Glutamatergic neuron (in vitro differentiated cells): ENCODE measurements around the gene TMIGD1. TPM values are rescaled to one million over a fixed set of nuclear protein-coding genes. Genes with fewer than 3 reads are reported as not detected.

Experiments
- DNase-seq: peaks from one replicate; pipeline ENCODE4 v3.0.0; 2022
- H3K27ac Mint-ChIP-seq: one replicate; pipeline ENCODE4 v1.8.0; 2020; ENCODE audit warnings: mild to moderate bottlenecking, mixed read lengths, inconsistent platforms; ENCODE audit not compliant: unreplicated experiment
- H3K27me3 Mint-ChIP-seq: one replicate; pipeline ENCODE4 v1.8.0; 2020; ENCODE audit warnings: mild to moderate bottlenecking, moderate library complexity, mixed read lengths, inconsistent platforms; ENCODE audit not compliant: unreplicated experiment
- H3K36me3 Mint-ChIP-seq: one replicate; pipeline ENCODE4 v1.8.0; 2020; ENCODE audit warnings: mild to moderate bottlenecking, mixed read lengths, inconsistent platforms; ENCODE audit not compliant: unreplicated experiment
- H3K4me1 Mint-ChIP-seq: one replicate; pipeline ENCODE4 v1.8.0; 2020; ENCODE audit warnings: mild to moderate bottlenecking, low read depth, mixed read lengths, inconsistent platforms; ENCODE audit not compliant: unreplicated experiment
- H3K4me3 Mint-ChIP-seq: one replicate; pipeline ENCODE4 v1.8.0; 2020; ENCODE audit warnings: mild to moderate bottlenecking, mixed read lengths, inconsistent platforms; ENCODE audit not compliant: unreplicated experiment
- H3K9me3 Mint-ChIP-seq: one replicate; pipeline ENCODE4 v1.8.0; 2020; ENCODE audit warnings: mild to moderate bottlenecking, moderate library complexity, mixed read lengths, inconsistent platforms; ENCODE audit not compliant: unreplicated experiment
- CTCF ChIP-seq: fragments of 200-600 bp; sonication (generic); IDR thresholded peaks from one replicate; pipeline ENCODE4 v1.5.0; 2021; ENCODE audit not compliant: partially characterized antibody, unreplicated experiment
- total RNA-seq: library from RNA; stranded (reverse); fragmentation: NEBNext Ultra II Directional; extraction: Animal tissue kit (Norgen Biotek cat#: 25700); gene quantifications from one replicate; pipeline ENCODE4 v1.2.1, GENCODE V29; 2021; ENCODE audit not compliant: unreplicated experiment

The TMIGD1 gene
- total RNA-seq, 1 donor from 2014 or later, result not detected

- H3K9me3 Mint-ChIP-seq, result no peaks in the 10 kb centered on the region
- TF ChIP-seq CTCF, result no peak
- no peak overlapping the region for H3K27ac Mint-ChIP-seq
- no peaks in the 10 kb centered on the region for H3K27me3 Mint-ChIP-seq
- H3K36me3 Mint-ChIP-seq, result no peaks in the 10 kb centered on the region
- no peak overlapping the region for H3K4me3 Mint-ChIP-seq
- DNase-seq, result no peak
- no peaks in the 10 kb centered on the region for H3K4me1 Mint-ChIP-seq
These were observed 54.7 kb downstream of the TMIGD1 start for GRCh38 chr17:30279156-30279555.

- H3K27ac Mint-ChIP-seq, result no peak overlapping the region
- no peaks in the 10 kb centered on the region for H3K4me1 Mint-ChIP-seq
- peaks cover 2% of the 10 kb centered on the region for H3K27me3 Mint-ChIP-seq
- H3K4me3 Mint-ChIP-seq, result no peak overlapping the region
- no peaks in the 10 kb centered on the region for H3K9me3 Mint-ChIP-seq
- TF ChIP-seq CTCF, result no peak
- no peaks in the 10 kb centered on the region for H3K36me3 Mint-ChIP-seq
- peak; percentile 28 for DNase-seq
These were observed 55.8 kb downstream of the TMIGD1 start for GRCh38 chr17:30278032-30278431.

DNA sequence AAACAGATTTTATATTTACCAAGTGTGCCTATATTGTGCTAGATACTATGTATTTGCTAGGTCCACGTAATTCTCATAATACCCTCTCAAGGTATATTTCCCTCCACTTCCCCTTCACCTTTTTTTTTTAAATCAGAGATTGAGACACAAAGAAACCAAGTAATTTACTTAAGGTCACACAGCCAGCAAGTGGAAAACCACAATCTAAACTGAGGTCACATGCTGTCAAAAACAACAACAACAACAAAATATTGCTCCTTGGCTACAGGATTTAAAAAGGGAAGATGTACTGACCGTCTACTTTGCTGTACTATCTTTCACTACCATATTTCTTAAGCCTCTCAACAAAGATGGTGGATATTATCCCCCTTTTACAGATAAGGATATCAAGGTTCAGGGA, 57.9 kb downstream of the TMIGD1 start:
- TF ChIP-seq CTCF, result no peak
- Mint-ChIP-seq H3K9me3 (no peaks in the 10 kb centered on the region), H3K4me3 (no peak overlapping the region), H3K4me1 (no peaks in the 10 kb centered on the region), H3K36me3 (no peaks in the 10 kb centered on the region), H3K27me3 (peaks cover 2% of the 10 kb centered on the region), H3K27ac (no peak overlapping the region)
- no peak for DNase-seq

GRCh38 chr17:30274887-30275286, 59.0 kb downstream of the TMIGD1 start:
- TF ChIP-seq CTCF, result no peak
- Mint-ChIP-seq H3K27ac (no peak overlapping the region), H3K27me3 (peaks cover 2% of the 10 kb centered on the region), H3K4me1 (no peaks in the 10 kb centered on the region), H3K4me3 (no peak overlapping the region), H3K9me3 (no peaks in the 10 kb centered on the region), H3K36me3 (no peaks in the 10 kb centered on the region)
- DNase-seq, result no peak

DNA sequence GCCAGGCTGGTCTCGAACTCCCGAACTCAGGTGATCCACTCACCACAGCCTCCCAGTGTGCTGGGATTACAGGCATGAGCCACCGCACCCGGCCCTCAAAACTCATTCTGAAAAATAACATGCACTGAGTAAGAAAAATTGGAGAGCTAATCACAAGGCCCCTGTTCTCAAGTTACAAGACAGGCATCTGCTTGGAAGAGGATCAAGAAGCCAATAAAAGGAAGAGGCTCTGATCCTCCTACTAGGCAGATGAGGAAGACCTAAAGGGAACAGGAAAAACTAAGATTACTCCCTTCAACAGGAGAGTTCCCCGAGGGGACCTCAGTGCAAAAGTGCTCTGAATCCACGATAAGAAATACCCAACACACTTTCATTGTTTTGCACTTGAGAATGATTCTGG, 60.5 kb downstream of the TMIGD1 start:
- H3K36me3 Mint-ChIP-seq, result no peaks in the 10 kb centered on the region
- H3K9me3 Mint-ChIP-seq, result no peaks in the 10 kb centered on the region
- peaks cover 2% of the 10 kb centered on the region for H3K27me3 Mint-ChIP-seq
- DNase-seq, result no peak
- no peak for TF ChIP-seq CTCF
- H3K4me1 Mint-ChIP-seq, result no peaks in the 10 kb centered on the region
- no peak overlapping the region for H3K27ac Mint-ChIP-seq
- no peak overlapping the region for H3K4me3 Mint-ChIP-seq
